ENCODE results near the gene KLHL7.

- TF ChIP-seq TCF7L2 (IDR thresholded peaks at IDR 0.05; ENCODE audit: low read depth, low read length) = no peak
- TF ChIP-seq CTCF (IDR thresholded peaks at IDR 0.05) = no peak
- no peak for TF ChIP-seq POLR2AphosphoS5 (IDR thresholded peaks at IDR 0.05; ENCODE audit: low read depth, low read length)
- no peak for TF ChIP-seq SIN3A (IDR thresholded peaks at IDR 0.05; ENCODE audit: borderline replicate concordance, insufficient read depth, low read depth, low read length)
These were observed 12.0 kb upstream of the KLHL7 start for GRCh38 chr7:23093546-23093945.
